Suprapubic skin (tissue), 2 donors: ENCODE measurements around the gene LGMN.

Experiments used
- EP300 ChIP-seq: sonication (generic); formaldehyde crosslinking; IDR thresholded peaks from one replicate; pipeline ENCODE4 v1.6.1; 2017; ENCODE audit warnings: antibody characterized with exemption
- POLR2A ChIP-seq, 2 donors: fragments of 450-650 bp; IDR thresholded peaks; one replicate each; pipeline ENCODE4 v1.6.1; 2017; ENCODE audit warnings: antibody characterized with exemption in 2 of 2, mild to moderate bottlenecking in 2 of 2, moderate library complexity in 2 of 2

GRCh38 chr14:92665661-92666110 is 82.7 kb downstream of the LGMN start:
- no peak for TF ChIP-seq POLR2A (IDR thresholded peaks at IDR 0.05)
- no peak for TF ChIP-seq EP300
